Stimulated activated CD8-positive, alpha-beta memory T cell treated with anti-CD3 and anti-CD28 coated beads, Interleukin-7, amount 100 ng/mL, for 24 hours (primary cell): Measurements from ENCODE around the gene SRCAP.
A peak's percentile ranks its signal among the peaks of the same experiment; 100 is the strongest.

Source experiments
- DNase-seq: peaks from one replicate; pipeline ENCODE4 v3.0.0-alpha.2; 2020; ENCODE audit warnings: low read depth

The SRCAP gene

GRCh38 chr16:30775392-30776188, 76.6 kb downstream of the SRCAP start:
- DNase-seq: peak; percentile 42

GRCh38 chr16:30777591-30778297, 78.8 kb downstream of the SRCAP start:
- DNase-seq: no peak

GRCh38 chr16:30778549-30779244, 79.7 kb downstream of the SRCAP start:
- no peak for DNase-seq

- no peak for DNase-seq
Observed at GRCh38 chr16:30779596-30779995, 80.6 kb downstream of the SRCAP start.

- DNase-seq: no peak
Observed at GRCh38 chr16:30780021-30780420, 81.0 kb downstream of the SRCAP start.

GRCh38 chr16:30780549-30780948, 81.6 kb downstream of the SRCAP start:
- no peak for DNase-seq

- DNase-seq: no peak
Observed at GRCh38 chr16:30782486-30783279, 83.7 kb downstream of the SRCAP start.

- no peak for DNase-seq
Observed at GRCh38 chr16:30783280-30784109, 84.5 kb downstream of the SRCAP start.

GRCh38 chr16:30784215-30784614, 85.2 kb downstream of the SRCAP start:
- no peak for DNase-seq

- DNase-seq: no peak
Observed at GRCh38 chr16:30785126-30786106, 86.4 kb downstream of the SRCAP start.

- no peak for DNase-seq
Observed at GRCh38 chr16:30786115-30786935, 87.4 kb downstream of the SRCAP start.

- DNase-seq: no peak
Observed at GRCh38 chr16:30786936-30787612, 88.1 kb downstream of the SRCAP start, which contains the start of gene ZNF629. Gene ZNF629, minus strand, starts transcription at chr16:30787205. Its CDS starts 2,723 bp downstream, at chr16:30784482.

GRCh38 chr16:30787613-30788378, 88.8 kb downstream of the SRCAP start:
- no peak for DNase-seq
